ENCODE results near the gene LAMC3.
"Not testable (repeated sequence)": the region's sequence is repeated elsewhere in the genome, so short reads cannot be mapped to it uniquely, and the experiment has no call there.

The LAMC3 gene

GRCh38 chr9:130991778-130992681 lies 16.9 kb upstream of the LAMC3 start:
- no peak for DNase-seq

- no peak for DNase-seq
Measured at GRCh38 chr9:130992682-130993032, 16.3 kb upstream of the LAMC3 start.

GRCh38 chr9:130993303-130994030 lies 15.5 kb upstream of the LAMC3 start:
- DNase-seq = no peak

- no peak for DNase-seq
Measured at GRCh38 chr9:130994135-130995085, 14.6 kb upstream of the LAMC3 start.

- DNase-seq = peak in 12 of 51 donors; percentile 5 to 35 (median 20)
Measured at GRCh38 chr9:130995086-130996011, 13.6 kb upstream of the LAMC3 start.

GRCh38 chr9:130996205-130996604 lies 12.8 kb upstream of the LAMC3 start:
- no peak for DNase-seq

GRCh38 chr9:130996676-130997394 lies 12.1 kb upstream of the LAMC3 start:
- no peak for DNase-seq

GRCh38 chr9:130997395-130997684 lies 11.6 kb upstream of the LAMC3 start:
- no peak for DNase-seq

- DNase-seq = peak in 47 of 51 donors; percentile 8 to 83 (median 47)
Measured at GRCh38 chr9:130997925-130998596, 10.9 kb upstream of the LAMC3 start.

GRCh38 chr9:130998597-130999244 lies 10.3 kb upstream of the LAMC3 start:
- DNase-seq = no peak

- DNase-seq = no peak
Measured at GRCh38 chr9:130999245-130999623, 9.7 kb upstream of the LAMC3 start.

GRCh38 chr9:131000526-131000925 lies 8.4 kb upstream of the LAMC3 start:
- not testable (repeated sequence) for DNase-seq

- no peak for DNase-seq
Measured at GRCh38 chr9:131001021-131001420, 8.0 kb upstream of the LAMC3 start.

- no peak for DNase-seq
Measured at GRCh38 chr9:131001990-131002389, 7.0 kb upstream of the LAMC3 start.

- no peak for DNase-seq
Measured at GRCh38 chr9:131006601-131007000, 2.4 kb upstream of the LAMC3 start.

GRCh38 chr9:131008086-131008485 lies 888 bp upstream of the LAMC3 start:
- no peak for DNase-seq

GRCh38 chr9:131008563-131008908 lies 438 bp upstream of the LAMC3 start:
- no peak for DNase-seq

GRCh38 chr9:131010482-131011273 lies 1.7 kb downstream of the LAMC3 start:
- DNase-seq = no peak

All from hypothalamus (tissue), 51 donors.